HG02938 (cell line): ENCODE data around the gene TSC2.
A peak's percentile ranks its signal among the peaks of the same experiment; 100 is the strongest.

Source experiments
- ATAC-seq: cut with Tn5 transposase; IDR thresholded peaks from one replicate; pipeline ENCODE4 v1.9.1; 2021; ENCODE audit warnings: mild to moderate bottlenecking, moderate library complexity; ENCODE audit not compliant: unreplicated experiment

TSC2 gene

GRCh38 chr16:2047330-2048115 lies at the start of gene TSC2, which contains the start of gene NTHL1:
Gene TSC2, plus strand, starts transcription at chr16:2047985. Its CDS starts 631 bp downstream, at chr16:2048616.
Gene NTHL1, minus strand, starts transcription at chr16:2047834. Its CDS starts 11 bp downstream, at chr16:2047823.
- ATAC-seq: peak; percentile 82

- ATAC-seq: no peak
These were observed 49.4 kb upstream of the TSC2 start for GRCh38 chr16:1998360-1998835.

- no peak for ATAC-seq
These were observed 48.7 kb upstream of the TSC2 start for GRCh38 chr16:1998852-1999801.

GRCh38 chr16:1999866-2000514 lies 47.8 kb upstream of the TSC2 start:
- no peak for ATAC-seq

GRCh38 chr16:2001035-2001434 lies 46.8 kb upstream of the TSC2 start:
- ATAC-seq: no peak

GRCh38 chr16:2001456-2002355 lies 46.1 kb upstream of the TSC2 start:
- no peak for ATAC-seq

- no peak for ATAC-seq
These were observed 45.2 kb upstream of the TSC2 start for GRCh38 chr16:2002406-2003230.

- ATAC-seq: no peak
These were observed 44.5 kb upstream of the TSC2 start for GRCh38 chr16:2003231-2003826.

GRCh38 chr16:2003827-2004641 lies 43.8 kb upstream of the TSC2 start:
- peak; percentile 63 for ATAC-seq

- ATAC-seq: no peak
These were observed 42.8 kb upstream of the TSC2 start for GRCh38 chr16:2004795-2005517.

- ATAC-seq: no peak
These were observed 42.1 kb upstream of the TSC2 start for GRCh38 chr16:2005646-2006045.

- ATAC-seq: no peak
These were observed 41.5 kb upstream of the TSC2 start for GRCh38 chr16:2006317-2006716.

GRCh38 chr16:2007081-2007836 lies 40.5 kb upstream of the TSC2 start:
- ATAC-seq: no peak

GRCh38 chr16:2008009-2008526 lies 39.7 kb upstream of the TSC2 start:
- no peak for ATAC-seq

GRCh38 chr16:2008631-2009163 lies 39.1 kb upstream of the TSC2 start:
- peak; percentile 7 for ATAC-seq

- ATAC-seq: peak; percentile 28
These were observed 38.5 kb upstream of the TSC2 start for GRCh38 chr16:2009164-2009711.
